ENCODE data around the gene ZSWIM1.

- TF ChIP-seq CTCF (IDR thresholded peaks at IDR 0.05) (no peak), TCF7L2 (IDR thresholded peaks at IDR 0.05; ENCODE audit: low read depth, low read length) (no peak), POLR2AphosphoS5 (IDR thresholded peaks at IDR 0.05; ENCODE audit: low read depth, low read length) (no peak), REST (IDR thresholded peaks at IDR 0.05; ENCODE audit: insufficient read depth in 1 of 2, low read depth in 2 of 2, low read length in 1 of 2) (no peak), SIN3A (IDR thresholded peaks at IDR 0.05; ENCODE audit: borderline replicate concordance, insufficient read depth, low read depth, low read length) (no peak)
These were observed 35.6 kb upstream of the ZSWIM1 start for GRCh38 chr20:45845452-45845851.

All from Panc1 (cell line).